Myocyte (in vitro differentiated cells): ENCODE data around the gene HSDL1. TPM values are rescaled to one million over a fixed set of nuclear protein-coding genes. Genes with fewer than 3 reads are reported as not detected.

ENCODE experiments used
- DNase-seq: peaks from one replicate; pipeline ENCODE4 v3.0.0-alpha.2; 2012; ENCODE audit warnings: low read depth
- total RNA-seq: library from RNA; depleted of rRNA; stranded (reverse); fragments of >200 nt; gene quantifications from 2 replicates; pipeline ENCODE4 v1.2.3, GENCODE V29; 2014

Gene HSDL1
- total RNA-seq, 1 donor from 2014 or later: 31.8 TPM

DNA sequence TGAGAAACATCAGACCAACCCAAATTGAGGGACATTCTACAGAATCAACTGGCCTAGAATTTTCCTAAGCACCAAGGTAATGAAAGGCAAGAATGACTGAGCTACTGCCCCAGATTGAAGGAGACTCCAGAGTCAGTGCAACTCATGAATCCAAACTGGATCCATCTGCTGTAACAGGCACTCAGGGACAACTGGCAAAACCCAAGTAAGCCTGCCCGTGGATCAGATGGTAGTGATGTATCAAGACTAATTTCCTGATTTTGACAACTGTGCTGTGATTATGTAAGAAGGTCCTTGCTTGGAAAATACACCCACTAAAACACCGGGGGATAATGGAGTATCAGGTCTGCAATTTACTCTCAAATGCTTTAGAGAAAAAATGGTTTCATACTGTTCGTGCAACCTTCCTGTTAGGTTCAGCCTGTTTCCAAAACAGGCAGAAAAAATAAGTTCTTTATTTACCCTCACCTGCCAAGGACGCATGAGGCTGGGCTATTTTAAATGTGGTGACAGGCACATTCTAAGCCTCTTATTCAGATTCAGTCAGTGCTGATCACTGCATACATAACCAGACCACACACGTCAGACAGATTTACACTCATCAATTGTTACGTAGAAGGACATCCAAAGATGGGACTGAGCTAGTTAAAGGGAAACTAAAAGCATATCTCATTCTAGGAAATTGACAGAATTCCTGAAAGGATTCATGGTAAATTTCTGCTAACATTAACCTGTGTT lies 35.2 kb downstream of the HSDL1 start:
- DNase-seq: peak; percentile 61

DNA sequence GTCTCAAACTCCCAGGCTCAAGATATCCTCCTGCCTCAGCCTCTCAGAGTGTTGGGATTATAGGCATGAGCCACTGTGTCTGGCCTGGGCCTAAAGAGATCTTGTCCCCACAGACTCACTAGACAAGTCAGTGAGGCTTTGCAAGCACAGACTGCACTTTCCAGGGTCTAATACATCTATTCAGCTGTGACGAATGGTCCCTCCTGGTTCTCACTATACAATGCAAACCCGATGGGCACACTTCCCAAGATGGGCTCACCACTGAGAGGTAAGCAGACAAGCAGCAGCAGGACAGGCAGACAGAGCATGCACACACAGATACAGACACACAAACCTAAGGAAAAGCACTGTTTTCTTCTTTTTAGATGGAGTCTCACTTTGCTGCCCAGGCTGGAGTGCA lies 37.1 kb downstream of the HSDL1 start:
- DNase-seq: no peak

DNA sequence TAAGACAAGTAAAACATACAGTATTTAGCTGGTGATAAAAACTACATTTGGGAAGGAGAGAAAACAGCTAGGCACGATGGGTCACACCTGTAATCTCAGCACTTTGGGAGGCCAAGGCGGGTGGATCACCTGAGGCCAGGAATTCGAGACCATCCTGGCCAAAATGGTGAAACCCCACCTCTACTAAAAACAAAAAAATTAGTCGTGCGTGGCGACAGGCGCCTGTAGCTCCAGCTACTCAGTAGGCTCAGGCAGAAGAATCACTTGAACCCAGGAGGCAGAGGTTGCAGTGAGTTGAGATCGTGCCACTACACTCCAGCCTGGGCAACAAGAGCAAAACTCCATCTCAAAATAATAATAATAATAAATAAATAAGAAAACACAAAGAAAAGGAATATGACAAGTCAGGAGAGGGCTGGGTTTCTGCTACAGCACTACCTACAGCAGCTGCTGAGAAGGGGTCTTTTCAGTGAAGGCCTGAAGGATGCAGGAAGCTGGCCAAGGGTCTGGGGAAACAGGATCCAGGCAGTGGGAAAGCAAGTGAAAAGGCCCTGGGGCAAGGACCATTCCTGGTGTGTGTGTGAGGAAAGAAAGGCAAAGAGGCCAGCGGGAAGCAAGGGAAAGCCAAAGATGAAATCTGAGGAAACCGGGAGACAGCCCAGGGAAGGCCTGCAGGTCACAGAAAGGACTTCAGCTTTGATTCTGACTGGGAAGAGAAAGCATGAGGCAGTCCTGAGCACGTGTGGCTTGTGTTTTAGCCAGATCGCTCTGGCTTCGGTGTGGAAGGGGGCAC lies 38.8 kb downstream of the HSDL1 start:
- DNase-seq: no peak

DNA sequence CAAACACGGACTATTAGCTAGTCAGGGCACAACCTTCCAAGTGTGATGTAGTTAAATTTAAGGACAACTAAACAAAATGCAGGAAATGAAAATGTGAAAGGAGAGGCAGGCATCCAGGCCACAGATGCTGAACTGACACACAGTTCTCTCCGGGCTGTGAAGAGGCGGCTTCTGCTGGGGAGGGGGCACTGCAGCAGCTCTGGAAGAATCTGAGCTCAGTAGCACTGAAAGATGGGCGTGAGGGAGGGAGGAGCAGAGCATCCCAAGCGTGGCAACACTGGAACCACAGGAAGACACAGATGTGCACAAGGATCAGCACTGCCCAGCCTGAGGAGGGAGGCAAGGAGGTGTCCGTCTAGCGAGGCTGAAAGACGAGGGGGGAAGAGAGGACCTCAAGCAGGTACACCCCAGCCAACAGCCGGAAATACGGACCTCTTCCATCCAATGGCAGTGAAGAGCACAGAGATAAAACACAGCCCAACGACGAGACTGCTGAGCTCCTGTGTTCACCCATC lies 39.6 kb downstream of the HSDL1 start:
- DNase-seq: no peak

DNA sequence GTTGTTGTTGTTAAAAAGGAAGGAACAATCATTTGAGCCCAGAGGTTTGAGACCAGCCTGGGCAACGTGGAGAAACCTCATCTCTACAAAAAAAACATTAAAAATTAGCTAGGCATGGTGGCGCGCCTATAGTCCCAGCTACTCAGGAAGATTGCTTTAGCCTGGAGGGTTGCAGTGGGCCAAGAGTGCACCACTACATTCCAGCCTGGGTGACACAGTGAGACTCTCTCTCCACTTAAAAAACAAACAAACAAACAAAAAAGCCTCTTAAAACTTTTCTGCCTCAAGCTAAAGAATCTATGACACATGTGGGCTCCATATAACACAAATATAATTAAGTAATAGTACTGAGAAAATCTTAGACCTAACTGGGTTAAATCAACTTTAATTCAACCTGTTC lies 40.7 kb downstream of the HSDL1 start:
- DNase-seq: no peak

DNA sequence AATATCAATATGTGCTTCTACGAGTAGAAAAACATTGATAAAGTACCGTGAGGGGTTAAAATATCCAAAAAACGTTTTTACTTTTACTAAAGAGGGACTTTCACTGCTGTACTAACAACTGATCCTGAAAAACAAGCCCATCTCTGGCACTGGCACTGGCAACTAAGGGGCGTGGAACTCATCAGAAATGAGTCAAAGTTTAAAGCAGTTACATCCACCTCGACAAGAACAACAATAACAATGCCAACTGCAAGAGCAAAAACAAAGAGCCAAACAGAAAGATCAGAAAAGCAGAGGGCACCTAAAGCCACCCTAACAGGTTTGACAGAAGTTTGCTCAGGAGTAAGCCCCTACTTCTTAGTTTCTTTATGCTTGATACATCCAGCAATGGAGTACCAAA lies 41.3 kb downstream of the HSDL1 start:
- peak; percentile 8 for DNase-seq

DNA sequence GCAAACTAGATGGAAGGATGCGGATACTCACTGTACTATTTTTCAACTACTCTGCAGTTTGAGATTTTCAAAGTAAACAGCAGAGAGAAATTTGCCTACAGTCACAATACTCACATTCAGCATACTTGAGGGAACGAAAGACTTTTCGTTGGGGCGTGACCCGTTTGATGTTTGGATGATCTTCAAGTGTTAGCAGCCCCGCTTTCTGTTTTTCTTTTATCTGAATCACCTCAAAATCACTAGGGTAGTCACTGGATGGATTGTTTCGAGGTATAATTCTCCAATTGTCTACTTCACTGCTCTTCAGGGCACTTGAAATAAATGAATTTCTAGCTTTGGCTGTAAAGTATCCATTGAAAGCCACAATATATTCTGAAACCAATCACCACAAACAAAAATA lies 46.0 kb downstream of the HSDL1 start:
- no peak for DNase-seq

DNA sequence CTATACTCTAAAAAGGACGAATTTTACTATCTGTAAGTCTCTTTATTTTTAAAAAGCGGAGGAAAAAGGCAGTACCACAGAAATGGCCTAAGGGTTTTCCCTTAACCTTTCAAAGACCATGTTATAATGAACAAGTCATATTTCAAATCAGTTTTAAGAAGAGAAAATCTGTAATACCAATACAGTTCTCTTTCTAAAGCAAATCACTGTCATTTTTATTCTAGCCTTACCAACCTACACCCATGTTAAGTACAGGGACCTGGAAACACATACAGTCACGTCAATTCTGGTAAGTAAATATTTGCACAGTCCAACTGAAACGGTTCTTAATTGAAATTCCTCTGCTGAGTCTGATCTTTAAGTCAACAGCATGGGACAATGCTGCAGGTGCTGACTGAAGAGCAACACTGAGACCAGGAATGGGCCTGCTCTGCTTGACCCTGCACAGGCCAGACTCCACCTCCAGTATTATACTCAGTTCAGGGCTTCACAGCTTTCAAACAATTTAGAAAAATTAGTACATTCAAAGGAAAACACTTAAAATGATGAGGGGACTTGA lies 48.5 kb downstream of the HSDL1 start:
- DNase-seq: no peak

DNA sequence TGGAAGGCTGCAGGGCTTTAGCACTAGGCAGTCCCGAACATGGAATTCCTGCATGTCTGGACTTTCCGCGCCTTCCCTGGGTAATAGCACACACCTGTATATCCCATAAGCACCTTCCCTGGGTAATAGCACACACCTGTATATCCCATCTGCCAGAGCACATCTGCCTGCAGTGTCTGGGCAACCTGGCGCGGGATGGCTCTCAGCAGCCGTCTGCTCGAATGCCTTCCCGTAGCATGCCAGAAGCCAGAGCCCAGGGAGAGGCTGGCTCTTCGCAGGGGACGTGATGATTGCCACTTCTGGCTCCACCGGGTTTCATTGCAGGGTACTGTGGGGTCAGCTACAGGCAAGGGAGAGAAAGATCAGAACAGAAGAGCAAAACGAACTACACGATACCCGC lies 49.5 kb downstream of the HSDL1 start:
- no peak for DNase-seq

DNA sequence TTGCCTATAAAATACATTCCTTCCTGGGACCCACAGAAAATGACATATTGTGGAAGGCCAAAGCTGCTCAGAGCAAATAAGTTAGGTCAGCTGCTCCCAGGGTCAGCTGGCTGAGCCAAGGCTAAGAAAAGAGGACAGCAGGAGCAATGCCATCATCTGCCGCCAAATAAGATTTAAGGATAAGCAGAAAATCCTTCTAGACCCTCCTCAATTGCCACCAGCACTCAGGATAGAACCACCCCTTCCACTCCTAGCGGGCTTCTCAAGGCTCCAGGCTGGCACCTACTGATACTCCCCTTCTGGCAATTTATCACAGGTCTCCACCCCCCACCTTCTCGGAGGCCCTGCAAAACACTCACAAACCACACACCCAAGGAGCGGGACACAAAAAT lies 51.1 kb downstream of the HSDL1 start:
- DNase-seq: no peak

DNA sequence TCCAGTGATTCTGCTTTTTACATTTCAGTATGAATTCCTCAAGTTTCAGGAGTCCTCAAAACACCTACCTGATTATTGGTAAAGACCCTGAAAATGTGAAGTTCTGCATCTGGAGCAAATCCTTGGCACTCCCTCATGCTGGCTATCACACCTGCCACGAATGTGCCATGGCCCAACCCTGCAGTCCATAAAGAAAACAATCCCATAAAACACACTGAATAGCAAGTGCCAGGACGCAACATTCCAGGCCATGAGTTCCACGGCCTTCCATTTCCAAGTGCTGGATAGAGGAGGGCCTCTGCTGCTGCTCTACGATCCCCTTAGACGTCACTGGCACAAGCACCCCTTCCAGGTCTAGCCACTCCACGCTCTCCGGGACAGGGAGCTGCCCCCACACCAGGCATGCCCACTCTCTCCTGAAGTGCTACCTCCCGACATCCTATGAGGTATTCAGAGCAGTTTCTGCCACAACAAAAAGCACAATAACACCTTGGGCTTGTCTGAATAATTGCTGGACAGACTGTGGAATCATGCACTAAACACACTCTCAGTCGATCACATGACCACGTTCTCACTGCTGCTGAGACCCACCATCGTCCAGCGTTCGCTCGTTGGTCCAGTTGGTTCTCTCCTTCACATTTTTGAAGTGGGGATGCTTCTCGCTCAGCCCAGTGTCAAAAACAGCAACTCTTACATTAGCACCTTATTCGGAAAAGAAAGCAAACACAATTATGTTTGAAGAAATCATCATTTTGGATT lies 51.7 kb downstream of the HSDL1 start:
- DNase-seq: no peak

DNA sequence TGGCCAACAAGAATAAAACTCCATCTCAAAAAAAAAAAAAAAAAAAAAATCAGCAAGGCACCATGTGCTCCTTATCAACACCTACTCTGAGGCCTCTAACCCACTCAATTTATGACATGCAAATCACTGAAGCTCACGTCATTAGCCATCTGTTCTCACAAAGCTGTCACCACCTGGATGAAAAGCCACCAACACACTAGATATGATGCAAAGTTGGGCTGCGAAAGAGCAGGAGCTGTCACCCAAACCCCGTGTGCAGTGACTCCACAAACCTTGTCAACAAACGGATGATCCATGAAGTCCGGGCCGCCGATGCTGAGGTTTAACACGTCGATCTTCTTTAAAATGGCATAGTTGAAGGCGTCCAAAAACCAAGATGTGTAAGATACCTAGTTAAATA lies 53.5 kb downstream of the HSDL1 start:
- no peak for DNase-seq

DNA sequence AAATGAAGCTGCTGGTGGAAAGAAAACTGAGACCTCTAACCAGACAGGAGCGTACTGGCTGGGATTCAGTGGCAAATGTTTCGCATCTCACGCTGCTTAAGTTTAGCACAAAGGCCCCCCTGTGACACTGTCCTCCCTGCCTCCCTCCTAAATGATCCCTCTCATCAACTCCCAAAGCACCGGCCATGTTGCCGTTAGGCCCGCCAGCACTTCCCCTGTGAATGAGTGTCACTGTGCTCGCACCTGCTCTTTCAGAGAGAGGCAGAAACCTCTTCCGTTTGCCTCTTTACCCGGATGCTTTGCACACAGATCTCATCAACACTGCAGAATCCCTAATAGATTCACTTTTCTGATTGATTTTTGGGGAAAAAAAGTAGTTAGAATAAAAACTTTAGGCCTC lies 54.8 kb downstream of the HSDL1 start:
- no peak for DNase-seq

DNA sequence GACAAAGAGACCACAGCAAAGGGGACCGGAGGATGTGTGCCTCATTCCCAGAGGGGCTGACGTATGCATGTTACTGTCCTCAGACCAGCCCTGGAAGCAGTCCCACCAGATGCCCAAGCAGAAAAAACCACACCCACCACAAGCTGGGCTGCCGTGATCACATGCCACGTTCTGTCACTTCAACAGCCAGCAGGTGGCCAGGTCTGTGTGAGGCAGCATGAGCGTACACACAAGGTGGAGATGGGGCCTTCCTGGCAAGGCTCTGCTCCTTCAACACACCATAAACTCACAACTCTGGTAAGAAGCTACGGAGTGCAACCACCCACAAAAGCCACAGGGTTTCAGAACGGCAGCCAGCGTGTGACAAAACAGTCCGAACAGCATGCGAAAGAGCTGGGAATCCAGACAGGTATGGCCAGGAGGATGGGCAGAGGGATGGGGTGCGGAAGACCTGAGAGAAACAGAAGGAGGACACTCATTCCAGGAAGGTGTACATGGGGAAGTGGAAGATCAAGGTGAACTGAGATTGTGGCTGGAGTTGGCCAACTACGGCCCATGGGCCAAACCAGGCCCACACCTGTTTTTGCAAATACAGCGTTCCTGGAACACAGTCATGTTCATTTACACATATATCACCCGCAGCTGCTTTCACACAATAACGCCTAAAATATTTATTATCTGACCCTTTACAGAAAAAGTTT lies 56.1 kb downstream of the HSDL1 start:
- DNase-seq: peak; percentile 78

DNA sequence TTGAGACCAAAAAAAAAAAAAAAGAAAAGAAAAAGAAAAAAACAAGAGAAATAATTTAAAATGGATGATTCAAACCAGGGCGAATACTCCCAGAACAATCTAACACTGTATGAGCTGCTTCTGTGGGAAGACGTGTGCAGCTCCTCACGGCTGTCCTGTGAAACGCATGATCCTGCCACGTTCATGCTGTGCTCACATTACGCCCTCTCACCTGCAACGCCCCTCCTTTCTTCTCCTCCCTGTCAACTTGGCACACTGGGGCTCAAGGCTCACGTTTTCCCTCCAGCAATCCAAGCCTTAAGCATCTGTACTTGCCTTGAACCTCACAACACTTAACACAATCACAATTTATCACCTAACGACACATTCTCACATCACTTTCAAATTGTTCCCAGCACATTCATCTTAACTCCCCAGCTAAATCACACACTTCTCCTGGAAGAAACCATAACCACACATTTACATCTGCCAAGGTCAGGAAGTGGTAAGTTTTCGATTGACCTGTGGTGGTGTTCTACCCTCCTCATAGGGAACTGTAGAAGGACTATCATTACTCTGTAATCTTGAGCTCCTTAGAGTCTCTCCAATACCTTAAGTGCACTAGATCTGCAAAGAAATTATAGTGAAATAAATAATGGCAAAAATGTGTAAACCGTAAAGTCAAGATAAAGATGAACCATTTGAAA lies 57.4 kb downstream of the HSDL1 start:
- DNase-seq: no peak

DNA sequence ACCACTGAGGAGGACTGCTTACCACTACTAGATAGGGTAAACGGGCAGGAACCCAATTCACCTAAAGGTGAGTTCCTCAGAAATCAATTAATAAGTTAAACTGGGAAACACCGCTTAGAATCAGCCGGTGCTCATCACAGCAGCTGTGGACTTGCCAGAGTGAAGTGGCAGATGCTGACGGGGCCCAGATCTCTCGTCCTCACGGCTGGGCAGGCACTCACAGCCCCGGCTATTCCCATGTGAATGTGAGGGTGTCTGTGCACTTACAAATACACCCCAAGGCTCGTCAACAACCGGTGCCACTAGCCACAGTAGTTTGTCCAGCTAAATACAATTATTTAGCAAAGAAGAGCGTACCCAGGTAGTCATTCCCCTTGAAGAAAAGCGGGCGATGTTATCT lies 58.0 kb downstream of the HSDL1 start:
- no peak for DNase-seq

DNA sequence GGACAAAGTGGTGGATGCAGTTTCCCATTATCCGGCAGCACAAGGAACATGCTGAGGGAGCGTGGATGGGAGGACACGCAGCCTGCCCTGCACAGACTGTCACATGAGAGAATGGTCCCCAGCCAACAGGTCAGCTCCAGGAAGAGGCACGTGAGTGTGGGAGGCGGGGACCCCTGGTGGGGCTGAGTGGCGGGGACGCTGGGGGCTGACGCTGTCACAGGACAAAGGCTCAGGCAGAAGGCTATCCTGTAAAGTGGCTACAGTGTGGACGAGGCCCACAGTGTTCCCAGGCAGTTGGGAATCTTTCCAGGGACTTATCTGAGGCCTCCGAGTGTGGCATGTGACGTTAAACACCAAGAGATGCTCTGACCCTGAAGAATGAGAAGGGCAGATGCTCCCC lies 58.6 kb downstream of the HSDL1 start:
- no peak for DNase-seq

DNA sequence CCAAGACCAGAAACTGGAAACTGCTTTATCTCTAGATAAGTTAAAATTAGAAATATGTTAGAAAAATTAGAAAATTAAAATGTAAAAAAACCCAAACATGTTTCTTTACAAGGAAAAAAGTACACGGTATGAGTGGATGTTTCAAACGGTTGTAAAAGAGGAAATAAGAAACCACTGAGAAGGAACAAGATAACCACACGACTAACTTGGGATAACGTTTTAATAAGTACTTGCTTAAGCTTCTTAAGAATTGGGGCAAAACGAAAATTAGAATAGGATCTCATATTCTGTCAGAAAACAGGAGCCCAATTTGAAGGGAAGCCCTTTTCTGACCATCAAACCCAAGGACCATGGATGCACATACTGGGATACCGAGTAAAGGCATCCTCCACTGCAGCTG lies 59.2 kb downstream of the HSDL1 start:
- no peak for DNase-seq

DNA sequence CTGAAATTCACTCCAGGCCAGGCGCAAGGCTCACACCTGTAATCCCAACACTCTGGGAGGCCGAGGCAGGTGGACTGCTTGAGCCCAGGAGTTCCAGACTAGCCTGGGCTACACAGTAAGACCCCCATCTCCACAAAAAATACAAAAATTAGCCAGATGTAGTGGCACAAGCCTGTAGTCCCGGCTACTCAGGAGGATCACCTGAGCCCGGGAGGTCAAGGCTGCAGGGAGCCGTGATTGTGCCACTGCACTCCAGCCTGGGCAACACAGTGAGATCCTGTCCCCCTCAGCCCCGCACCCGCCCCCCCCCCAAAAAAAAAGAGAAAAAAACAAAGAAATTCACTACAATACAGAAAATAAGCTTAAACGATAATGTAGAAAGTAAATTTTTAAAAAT lies 59.7 kb downstream of the HSDL1 start:
- DNase-seq: no peak

DNA sequence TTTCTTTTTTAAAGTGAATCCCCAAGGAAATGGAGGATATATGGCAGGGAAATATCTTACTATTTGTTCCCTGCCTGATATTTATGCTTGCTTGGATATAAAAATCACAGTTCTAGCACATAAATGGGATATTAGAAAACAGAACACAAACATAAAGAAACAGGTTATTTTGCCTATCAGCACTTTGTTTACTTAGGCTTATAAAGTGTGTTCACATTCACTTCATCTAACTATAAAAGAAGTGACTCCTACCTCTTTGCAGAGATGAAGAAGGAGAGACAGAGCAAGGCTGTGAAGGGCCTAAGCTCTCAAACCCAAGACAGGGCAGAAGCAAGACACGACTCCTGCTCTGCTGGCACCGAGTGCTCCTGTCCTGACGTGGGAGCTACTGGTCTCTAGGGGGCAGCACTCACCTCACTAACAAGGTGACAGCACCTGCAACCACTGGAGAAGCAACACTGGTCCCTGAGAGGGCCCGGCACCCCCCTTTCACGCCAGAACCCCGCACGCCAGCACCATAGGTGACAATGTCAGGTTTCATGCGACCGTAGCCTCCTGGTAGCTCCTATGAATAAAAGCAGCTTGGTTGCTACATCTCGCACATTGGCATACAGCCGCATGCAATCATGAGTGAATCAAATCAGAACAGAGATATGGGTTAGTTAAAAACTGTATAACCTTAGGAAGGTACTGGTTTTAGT lies 60.3 kb downstream of the HSDL1 start:
- DNase-seq: peak; percentile 41
